Measurements from ENCODE around the gene NSDHL.

NSDHL gene

DNA sequence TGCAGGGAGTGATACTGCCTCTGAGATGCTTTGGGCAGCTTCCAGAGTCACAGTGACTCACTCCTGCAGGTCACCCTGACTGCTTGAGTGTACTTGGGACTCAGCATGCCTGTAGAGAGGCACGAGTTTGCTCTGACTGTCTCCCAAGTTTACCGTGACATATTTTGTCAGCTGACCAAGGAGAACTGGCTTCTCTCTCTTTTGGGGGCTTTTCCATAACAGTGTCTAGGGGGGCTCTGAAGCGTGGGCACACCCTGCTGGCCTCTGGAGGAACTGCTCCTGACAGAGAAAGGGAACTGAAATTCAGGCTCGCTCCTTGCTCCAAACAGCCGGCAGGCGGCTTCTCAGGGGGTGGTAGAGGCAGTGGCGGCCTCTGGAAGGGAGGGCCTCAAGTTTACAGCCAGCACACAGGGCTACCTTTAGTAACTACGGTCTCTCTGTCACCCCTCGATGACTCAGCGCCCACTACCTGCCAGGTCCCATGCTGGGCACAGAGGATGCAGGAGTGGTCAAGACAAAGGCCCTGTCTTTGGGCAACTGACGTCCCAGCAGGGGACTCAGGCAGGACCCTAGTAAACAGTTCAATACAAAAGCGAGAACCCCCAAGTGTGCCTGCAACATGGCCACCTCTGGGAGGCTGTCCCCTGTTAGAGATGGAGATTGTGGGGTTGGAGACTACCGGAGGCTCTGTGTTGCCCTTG lies 84.8 kb downstream of the NSDHL start:
- DNase-seq (ENCODE audit: low spot score), result peak; percentile 40

DNA sequence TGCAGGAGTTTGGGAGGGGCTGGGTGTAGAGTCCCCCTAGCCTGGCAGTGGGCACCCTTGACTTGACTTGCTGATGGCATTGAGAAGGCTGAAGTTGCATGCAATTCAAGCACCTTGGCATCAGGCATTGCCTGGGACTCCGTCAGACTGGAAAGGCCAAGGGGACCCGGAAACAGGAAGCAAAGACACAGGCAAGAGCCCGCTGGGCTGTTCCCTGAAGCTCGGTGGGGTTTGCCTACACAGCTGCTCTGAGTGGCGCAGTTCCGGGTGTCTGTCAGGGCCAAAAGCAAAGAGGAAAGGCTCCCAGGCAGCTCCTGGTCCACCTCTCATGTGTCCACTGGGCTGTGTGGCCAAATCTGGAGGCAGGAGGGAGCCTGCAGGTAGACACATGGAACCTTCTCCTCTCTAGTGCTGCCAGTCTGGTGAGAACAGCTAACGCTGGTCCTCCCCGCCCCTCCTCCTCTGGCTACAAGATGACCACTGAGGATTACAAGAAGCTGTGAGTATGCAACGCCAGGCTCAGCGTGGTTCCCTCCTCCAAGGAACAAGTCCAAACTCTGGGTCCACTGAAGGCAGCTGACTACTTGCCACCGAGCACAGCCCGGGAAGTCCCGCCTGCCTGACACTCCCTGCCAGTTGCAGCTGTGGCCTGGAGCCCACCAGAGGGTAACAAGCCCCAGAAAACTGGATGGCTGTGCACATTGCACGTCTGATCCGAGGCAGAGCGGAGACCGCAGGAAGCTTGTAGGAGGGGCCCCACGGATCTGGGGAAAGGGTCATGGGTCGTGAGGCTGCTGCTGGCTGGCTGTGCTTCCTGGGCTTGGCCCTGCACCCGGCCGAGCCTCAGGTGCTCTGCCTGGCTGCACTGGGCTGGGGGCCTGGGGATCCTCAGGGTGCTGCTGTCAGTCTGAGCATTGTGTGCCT lies 87.1 kb downstream of the NSDHL start:
- DNase-seq (ENCODE audit: low spot score), result no peak

DNA sequence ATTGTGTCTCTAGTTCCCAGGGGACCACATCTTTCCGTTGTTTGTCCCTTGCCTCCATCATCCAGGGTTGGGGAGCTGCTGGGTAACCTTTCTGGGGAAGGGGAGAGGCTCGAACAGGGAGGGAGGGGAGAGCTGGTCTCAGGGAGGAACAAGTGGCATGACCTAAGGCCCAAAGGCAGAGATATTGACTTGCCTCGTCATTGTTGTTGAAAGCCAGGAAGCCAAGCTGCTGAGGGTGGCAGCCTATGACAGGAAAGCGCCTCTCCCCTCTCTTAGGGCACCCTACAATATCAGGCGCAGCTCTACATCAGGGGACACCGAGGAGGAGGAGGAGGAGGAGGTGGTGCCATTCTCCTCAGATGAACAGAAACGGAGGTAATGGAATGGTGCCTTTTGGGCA lies 87.8 kb downstream of the NSDHL start:
- no peak for DNase-seq (ENCODE audit: low spot score)

Measured in GM03348 (cell line).